ENCODE data around the gene BAZ1A.

The BAZ1A gene, protein sequence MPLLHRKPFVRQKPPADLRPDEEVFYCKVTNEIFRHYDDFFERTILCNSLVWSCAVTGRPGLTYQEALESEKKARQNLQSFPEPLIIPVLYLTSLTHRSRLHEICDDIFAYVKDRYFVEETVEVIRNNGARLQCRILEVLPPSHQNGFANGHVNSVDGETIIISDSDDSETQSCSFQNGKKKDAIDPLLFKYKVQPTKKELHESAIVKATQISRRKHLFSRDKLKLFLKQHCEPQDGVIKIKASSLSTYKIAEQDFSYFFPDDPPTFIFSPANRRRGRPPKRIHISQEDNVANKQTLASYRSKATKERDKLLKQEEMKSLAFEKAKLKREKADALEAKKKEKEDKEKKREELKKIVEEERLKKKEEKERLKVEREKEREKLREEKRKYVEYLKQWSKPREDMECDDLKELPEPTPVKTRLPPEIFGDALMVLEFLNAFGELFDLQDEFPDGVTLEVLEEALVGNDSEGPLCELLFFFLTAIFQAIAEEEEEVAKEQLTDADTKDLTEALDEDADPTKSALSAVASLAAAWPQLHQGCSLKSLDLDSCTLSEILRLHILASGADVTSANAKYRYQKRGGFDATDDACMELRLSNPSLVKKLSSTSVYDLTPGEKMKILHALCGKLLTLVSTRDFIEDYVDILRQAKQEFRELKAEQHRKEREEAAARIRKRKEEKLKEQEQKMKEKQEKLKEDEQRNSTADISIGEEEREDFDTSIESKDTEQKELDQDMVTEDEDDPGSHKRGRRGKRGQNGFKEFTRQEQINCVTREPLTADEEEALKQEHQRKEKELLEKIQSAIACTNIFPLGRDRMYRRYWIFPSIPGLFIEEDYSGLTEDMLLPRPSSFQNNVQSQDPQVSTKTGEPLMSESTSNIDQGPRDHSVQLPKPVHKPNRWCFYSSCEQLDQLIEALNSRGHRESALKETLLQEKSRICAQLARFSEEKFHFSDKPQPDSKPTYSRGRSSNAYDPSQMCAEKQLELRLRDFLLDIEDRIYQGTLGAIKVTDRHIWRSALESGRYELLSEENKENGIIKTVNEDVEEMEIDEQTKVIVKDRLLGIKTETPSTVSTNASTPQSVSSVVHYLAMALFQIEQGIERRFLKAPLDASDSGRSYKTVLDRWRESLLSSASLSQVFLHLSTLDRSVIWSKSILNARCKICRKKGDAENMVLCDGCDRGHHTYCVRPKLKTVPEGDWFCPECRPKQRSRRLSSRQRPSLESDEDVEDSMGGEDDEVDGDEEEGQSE (N-terminal part only)

DNA sequence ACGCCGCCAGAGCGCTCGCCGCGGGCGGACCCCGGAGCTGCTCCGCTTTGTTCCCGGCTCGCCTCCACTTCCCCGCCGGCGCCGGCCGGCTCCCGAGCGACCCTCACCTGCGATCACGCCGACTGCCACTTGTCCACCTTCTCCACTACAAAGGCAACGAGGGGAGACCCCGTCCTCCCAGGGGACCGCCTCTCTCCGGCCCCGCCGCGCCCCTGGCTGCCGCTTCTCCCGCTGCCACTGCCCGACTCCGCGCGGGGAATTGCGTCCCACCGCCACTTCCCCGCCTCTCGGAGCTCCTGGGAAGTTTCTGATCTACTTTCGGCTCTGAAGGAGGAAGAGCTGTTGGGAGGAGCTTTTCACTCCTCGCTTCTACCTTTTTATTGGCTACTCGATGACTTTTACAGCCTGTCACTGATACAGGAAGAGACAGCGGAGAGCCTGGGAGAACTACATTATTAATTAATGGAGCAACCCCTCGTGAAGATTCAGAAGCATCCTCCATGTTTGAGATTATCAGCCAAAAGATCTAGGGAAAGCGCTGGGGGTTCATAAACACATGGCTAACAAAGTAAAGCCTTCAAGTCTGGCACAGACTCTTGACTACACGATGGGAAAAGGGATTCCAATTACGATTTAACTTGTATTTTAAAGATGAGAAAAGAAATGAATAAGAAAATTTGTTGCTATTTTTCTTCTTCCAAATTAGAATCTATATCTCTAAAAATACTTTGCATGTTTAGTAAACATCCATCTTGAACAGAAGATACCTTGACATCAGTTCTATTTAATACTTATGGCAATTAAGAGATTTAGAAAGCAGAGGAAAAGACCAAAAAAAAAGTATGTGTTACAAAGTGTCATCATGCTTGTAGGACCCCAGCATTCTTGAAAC is at the start of gene BAZ1A:
TSS of gene BAZ1A (minus strand) at position 330 of the 892 bp plus-strand sequence. CDS start 756 bp downstream, outside the sequence.
- peak; percentile 94 for DNase-seq

DNA sequence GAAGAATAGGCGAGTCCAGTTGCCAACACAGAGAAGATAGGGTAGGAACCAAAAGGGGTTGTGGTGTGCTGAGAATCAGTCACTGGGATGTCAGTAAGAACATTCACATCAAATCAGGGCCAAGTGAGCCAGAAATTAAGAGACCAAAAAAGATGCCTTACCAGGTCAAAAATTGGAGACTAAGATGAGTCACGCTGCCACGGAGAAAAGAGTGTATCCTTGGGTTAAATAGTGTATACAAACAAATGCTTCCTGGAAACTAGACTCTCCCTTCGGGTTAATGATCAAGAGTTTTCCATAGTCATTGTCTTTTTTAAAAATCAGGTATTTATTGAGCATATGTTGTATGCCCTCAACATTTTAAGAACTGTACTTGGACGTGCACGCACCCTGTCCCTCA is 45.2 kb upstream of the BAZ1A start:
- no peak for DNase-seq

DNA sequence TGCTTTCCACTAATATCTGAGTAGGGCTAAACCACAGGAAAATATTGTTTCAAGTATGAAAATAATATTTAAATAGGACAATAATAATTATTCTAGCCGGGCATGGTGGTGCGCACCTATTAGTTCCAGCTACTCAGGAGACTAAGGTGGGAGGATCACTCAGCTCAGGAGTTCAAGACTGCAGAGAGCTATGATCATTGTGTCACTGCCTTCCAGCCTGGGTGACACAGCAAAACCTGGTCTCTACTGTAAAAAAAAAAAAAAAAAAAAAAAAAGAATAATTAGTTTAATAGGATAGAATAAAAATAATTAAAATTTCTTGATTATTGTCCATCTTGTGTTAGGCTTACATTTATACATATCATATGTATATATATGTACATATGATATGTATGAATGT is 38.5 kb upstream of the BAZ1A start:
- no peak for DNase-seq

DNA sequence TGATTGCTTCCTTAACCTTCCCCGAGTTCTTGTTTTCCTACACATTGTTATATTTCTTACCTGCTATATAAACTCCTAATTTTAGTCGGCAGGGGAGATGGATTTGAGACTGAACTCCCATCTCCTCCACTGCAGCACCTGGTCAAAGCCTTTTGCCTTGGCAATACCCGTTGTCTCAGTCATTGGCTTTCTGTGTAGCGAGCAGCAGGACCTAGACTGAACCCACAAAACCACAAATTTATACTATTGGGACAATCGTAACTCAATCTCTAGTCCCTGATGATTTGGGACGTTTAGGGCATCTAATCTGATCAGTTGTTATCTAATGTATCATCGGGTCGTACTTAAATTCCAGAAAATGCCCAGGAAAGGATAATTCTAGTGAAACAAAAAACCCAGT is 37.8 kb upstream of the BAZ1A start:
- no peak for DNase-seq

DNA sequence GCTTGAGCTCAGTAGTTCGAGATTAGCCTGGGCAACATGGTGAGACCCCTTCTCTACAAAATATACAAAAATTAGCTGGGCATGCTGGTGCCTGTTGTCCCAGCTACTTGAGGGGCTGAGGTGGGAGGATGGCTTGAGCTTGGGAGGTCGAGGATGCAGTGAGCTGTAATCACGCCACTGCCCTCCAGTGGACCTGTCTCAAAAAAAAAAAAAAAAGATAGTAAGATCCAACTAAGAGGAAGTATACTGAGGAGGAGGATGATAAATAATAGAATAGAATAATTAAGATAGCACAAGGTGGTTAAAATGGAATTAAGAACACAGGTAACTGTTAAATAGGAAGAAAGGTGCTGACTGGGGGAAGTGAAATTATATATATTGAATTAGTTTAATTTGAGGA is 37.0 kb upstream of the BAZ1A start:
- DNase-seq: no peak

DNA sequence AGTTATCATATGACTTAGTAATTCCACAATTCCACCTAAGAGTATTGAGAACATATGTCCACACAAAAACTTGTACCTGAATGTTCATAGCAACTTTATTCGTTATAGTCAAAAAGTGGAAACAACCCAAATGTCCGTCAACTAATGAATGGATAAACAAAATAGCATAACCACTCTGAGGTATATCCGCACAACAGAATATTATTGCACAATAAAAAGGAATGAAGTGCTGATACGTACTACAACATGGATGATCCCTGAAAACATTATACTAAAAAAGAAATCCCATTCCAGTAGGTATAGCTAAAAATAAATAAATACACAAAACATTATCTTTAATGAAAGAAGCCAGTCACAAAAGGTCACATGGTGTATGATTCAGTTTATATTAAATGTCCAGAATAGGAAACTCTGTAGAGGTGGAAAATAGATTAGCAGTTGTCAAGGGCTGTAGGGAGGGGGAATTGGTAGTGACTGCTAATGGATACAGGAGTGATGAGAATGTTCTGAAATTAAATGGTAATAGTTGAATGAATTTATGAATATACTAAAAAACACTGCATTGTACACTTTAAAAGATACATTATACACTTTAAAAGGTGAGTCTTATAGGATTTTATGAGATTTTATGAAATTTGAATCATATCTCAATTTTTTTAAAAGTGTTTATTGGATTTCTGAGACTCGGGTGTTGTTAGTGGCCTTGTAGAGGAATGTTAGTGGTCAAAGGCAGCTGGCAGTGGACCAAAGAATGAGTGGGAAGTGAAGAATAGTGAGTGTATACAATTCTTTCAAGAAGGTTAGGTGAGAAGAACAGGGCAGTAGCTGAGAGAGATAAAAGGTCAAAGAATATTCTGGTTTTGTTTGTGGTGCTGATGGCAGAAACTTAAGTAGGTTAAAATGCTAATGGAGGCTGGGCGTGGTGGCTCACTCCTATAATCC is 36.3 kb upstream of the BAZ1A start:
- no peak for DNase-seq

DNA sequence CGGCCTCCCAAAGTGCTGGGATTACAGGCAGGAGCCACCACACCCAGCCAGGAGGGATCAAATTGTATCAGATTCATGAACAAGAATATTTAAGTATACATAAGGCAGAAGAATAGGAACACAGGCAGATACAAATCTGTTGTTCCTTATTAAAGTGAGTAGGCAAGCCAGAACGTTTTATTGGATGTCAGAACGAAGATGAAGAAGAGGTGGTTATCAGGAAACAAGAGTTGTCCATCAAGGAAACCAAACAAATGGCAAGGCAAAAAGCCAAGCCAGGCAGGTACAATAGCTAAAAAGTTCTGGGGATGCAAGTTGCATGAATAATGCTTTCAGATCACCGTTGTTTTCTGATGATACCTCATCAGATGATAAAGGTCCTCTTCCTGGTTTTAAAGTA is 31.1 kb upstream of the BAZ1A start:
- no peak for DNase-seq

DNA sequence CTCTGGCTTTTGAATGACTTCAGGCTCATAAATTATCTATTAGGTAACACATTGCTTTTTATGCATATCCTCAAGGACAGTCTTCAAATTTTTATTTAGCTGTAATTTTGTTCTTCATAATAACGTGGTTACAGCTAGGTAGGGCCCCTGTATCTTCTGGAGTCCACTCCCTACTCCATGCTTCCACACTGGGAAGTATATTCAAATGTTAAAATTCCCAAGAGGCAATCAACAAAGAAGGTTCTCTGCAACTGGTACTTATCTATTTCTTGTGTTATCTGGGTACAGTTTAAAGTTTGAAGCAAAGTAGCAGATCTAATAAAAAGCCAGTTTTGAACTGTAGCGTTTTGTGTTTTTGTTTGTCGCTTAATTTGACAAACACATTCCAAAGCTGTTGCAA is 20.1 kb upstream of the BAZ1A start:
- no peak for DNase-seq

DNA sequence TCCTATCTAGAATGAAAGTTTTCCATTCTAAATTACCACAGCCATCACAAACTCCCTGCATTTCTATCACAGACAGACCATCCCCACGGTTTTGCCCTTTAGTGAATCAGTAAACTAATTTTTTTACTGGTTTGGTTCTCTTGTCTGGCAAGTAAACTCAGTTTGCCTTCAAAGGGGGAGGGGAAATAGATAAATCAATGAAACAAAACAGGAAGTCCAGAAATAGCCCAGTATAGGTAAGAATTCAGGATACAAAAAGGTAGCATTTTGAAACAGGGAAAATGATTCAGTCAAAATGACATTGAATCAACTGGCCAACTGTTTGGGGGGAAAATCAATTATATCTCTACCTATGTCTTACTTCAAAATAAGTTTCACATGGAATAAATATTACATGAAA is 15.8 kb upstream of the BAZ1A start:
- DNase-seq: no peak

DNA sequence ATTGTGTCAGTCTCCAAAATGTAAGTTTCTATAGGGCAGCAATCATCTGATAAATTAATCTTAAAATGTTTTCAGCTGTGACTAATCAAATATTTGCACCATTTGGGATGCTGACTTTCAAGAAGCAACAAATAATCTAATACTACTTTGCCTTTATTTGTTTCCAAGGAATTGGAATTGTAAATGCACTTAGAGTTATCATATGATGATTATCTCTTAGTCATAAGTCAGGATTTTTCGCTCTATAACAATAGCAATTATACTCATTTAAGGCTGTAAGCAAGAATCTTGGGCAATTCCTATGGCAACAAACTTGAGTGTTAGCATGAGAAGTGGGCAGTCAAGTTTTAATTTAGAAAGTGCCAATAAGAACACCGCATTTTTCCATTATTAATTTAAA is 13.0 kb upstream of the BAZ1A start:
- no peak for DNase-seq

DNA sequence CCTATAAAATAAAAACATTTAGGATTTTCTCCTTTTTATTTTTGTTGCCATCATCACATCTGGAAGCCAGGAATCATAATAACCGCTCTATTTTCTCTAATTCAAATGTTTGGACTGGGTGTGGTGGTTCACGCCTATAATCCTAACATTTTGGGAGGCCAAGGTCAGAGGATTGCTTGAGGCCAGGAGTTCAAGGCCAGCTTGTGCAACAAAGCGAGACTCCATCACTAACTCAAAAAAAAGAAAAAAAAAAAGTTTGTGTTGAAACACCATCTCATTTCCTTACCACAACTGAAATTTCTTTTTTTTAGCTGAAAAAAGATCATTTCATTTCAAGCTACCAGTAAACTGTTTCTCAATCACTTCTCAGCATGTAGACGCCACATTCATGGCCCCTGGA is 8.8 kb upstream of the BAZ1A start:
- no peak for DNase-seq

DNA sequence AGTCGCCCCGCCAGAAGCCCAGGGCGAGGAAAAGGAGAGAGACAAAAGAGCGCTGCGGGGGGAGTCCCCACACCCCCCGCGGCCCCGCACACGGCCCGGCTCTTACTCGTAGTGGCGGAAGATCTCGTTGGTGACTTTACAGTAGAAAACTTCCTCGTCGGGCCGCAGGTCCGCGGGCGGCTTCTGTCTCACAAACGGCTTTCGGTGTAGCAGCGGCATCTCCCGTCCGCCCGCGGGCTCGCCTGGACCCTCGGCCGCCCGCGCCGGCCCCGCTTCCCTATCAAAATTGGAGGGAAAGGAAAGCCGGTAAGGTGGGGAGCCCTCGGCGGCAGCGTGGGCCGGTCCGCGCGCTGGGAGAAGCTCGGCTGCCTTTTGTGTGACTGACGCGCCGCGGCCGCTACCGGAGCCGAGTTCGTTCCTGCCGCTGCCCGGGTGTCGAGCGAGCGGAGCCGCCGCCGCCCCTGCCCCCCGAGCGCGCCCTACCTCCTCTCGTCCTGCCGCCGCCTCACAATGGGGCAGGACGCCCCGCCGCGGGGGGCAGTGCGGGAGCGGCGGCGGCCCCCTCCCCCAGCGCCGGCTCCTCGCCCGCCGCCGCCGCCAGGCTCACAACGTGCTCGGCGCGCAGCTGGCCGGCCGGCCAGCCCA is 652 bp downstream of the BAZ1A start:
- DNase-seq: peak; percentile 32

DNA sequence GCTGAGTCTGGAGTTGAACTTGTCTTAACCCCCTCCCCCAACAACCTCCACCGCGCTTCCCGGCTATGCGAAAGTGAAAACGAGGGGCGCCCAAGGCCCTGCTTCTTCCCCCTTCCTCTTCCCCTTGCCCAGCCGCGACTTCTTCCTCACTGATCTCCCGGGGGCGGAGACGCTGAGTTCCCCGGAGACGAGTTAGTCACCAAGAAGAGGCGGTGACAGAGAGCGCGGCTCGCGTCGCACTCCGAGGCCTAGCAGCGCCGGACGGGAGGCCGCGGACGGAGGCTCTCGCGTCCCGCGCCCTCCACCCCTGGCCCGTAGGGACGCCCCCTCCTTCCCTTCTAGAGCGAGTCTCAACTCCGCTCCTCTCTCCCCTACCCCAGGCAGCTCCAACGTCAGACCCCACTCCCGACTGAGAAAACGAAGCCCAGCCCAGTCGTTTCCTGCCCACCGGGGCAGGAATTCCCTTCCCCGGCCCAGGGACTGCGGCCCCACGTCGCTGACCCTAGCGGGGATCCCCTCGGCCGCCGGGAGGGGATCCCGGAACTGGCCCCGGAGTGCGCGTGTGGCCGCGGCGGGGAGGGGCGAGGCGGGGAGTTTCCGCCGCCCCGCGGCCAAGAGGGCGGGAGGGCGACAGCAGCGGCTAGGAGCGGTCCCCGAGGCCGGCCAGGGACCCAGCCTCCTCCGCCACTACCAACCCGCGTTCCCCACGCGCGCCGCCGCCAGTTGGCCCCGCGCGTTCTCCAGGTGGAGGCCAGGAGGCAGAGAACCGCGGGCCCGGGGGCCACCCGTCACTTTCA is 1.4 kb downstream of the BAZ1A start:
- no peak for DNase-seq

DNA sequence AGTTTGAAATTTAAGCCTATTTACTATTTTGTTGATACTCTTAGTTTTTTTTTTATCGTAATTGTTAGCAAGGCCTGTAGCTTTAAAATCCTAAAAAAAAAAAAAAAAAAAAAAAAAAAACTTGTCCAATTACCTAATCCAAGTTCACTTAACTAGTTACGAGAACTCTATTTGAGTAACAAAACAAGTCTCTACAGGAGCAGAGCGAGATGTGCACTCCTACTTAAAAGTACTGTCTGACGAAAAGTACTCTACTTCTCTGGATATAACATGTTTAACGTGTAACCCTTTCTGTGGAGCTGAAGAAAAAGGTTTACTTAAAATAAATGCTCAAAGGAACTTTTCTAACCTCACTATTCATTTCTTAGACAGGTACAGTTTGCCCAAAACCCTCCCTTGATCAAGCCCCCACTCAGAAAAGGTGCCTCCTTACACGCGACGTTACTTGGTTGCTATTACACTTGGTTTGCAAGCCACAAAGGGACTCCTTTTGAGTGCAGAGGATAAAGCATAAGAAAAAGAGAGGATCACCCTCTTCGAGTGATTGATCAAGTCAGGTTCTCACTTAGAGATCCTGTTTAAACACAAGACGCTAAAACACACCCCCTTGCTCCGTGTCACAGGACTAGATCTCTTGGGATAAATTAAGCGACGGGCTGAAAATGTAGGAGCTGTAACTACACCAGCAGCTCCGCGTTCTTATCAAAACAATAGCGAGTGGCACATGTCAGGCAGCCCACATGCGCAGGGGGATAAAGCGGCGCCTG is 2.2 kb downstream of the BAZ1A start:
- DNase-seq: peak; percentile 75

DNA sequence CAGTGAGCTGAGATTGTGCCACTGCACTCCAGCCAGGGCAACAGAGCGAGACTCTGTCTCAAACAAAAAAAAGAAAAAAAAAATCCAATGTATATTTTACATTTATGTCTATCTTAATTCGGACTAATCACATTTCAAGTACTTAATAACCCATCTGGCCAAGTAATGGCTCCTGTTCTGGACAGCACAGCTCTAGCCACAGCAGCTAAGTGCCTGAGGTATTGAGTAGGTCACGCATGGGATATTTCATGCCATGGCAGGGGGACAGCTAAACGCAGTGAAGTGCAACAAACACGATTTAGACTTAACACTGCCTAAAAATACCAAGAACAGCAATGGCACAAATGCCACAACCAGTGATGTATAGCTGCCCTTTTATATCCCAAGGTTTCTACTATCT is 8.0 kb downstream of the BAZ1A start:
- DNase-seq: no peak

DNA sequence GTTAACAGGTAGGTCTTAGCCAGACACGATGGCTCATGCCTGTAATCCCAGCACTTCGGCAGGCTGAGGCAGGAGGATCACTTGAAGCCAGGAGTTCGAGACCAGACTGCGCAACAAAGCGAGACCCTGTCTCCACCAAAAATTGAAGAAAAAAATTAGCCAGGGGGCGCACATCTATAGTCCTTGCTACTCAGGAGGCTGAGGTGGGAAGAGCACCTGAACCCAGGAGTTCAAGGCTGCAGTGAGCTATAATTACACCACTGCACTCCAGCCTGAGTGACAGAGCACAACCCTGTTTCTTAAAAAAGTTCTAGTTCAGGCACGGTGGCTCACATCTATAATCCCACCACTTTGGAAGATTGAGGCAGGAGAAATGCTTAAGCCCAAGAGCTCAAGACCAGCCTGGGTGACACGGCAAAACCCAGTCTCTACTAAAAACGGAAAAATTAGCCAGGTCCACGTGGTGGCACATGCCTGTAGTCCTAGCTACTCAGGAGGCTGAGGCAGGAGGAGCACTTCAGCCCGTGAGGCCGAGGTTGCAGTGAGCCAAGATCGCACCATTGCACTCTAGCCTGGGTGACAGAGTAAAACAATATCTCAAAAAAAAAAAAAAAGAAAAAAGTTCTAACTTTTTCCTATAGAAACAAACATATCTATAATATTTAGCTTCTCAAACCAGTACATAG is 9.1 kb downstream of the BAZ1A start:
- DNase-seq: no peak

DNA sequence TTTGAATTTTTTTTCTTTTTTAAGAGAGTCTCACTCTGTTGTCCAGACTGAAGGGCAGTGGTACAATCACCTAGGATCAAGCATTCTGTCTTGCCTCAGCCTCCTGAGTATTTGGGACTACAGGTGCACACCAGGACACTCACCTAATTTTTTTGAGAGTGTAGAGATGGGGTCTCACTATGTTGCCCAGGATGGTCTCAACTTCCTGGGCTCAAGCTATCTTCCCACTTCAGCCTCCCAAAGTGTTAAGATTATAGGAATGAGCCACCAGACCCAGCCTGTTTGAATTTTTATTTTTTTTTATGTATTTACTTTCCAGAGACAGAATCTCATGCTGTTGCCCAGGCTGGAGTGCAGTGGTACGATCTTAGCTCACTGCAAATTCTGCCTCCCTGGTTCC is 11.3 kb downstream of the BAZ1A start:
- DNase-seq: no peak

DNA sequence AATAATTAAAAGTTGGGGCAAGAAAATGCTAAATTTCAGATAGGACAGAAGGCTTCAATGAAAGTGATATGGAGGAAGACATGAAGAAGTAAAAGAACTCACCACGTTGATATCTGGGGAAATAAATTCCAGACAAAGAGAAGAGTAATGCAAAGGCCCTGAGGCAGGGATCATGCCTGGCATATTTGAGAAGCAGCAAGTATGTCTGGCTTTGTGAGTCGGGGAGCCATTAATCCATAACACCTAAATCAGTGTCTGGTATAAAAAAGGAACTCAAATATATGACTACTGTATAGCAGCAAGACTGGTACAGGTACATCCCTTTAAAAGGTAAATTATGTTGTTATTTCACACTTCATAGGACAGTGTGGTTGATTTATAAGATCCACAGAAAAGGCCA is 16.4 kb downstream of the BAZ1A start:
- no peak for DNase-seq

Data from NCI-H1694 (cell line).